HCEC 1CT (cell line): Measurements from ENCODE around the gene CDC42BPG.

Experiments
- DNase-seq: peaks from one replicate; pipeline ENCODE4 v3.0.0-alpha.2; 2017

CDC42BPG gene

GRCh38 chr11:64864473-64865285, 20.2 kb upstream of the CDC42BPG start:
- peak; percentile 96 for DNase-seq

- DNase-seq: no peak
Observed at GRCh38 chr11:64864135-64864472, 19.7 kb upstream of the CDC42BPG start.

- no peak for DNase-seq
Observed at GRCh38 chr11:64863391-64864060, 19.1 kb upstream of the CDC42BPG start.

- DNase-seq: no peak
Observed at GRCh38 chr11:64862987-64863390, 18.5 kb upstream of the CDC42BPG start.

GRCh38 chr11:64861227-64861975, 16.9 kb upstream of the CDC42BPG start:
- no peak for DNase-seq

- no peak for DNase-seq
Observed at GRCh38 chr11:64859542-64860414, 15.3 kb upstream of the CDC42BPG start.

- DNase-seq: no peak
Observed at GRCh38 chr11:64858467-64859263, 14.2 kb upstream of the CDC42BPG start.

- DNase-seq: no peak
Observed at GRCh38 chr11:64857485-64857884, 13.0 kb upstream of the CDC42BPG start.

GRCh38 chr11:64856382-64857227, 12.2 kb upstream of the CDC42BPG start:
- DNase-seq: peak; percentile 74

- DNase-seq: no peak
Observed at GRCh38 chr11:64855596-64856304, 11.3 kb upstream of the CDC42BPG start.

GRCh38 chr11:64854534-64855502, 10.4 kb upstream of the CDC42BPG start:
- peak; percentile 93 for DNase-seq

GRCh38 chr11:64854157-64854533, 9.7 kb upstream of the CDC42BPG start:
- DNase-seq: no peak

GRCh38 chr11:64853709-64854108, 9.3 kb upstream of the CDC42BPG start:
- no peak for DNase-seq

GRCh38 chr11:64852804-64853509, 8.5 kb upstream of the CDC42BPG start:
- no peak for DNase-seq

GRCh38 chr11:64851831-64852351, 7.4 kb upstream of the CDC42BPG start:
- no peak for DNase-seq

GRCh38 chr11:64850979-64851567, 6.6 kb upstream of the CDC42BPG start:
- DNase-seq: no peak

- no peak for DNase-seq
Observed at GRCh38 chr11:64849598-64850356, 5.3 kb upstream of the CDC42BPG start.
